Brain pericyte (primary cell): ENCODE measurements around the gene AIDA.
A peak's percentile ranks its signal among the peaks of the same experiment; 100 is the strongest.

Source experiments
- DNase-seq: peaks from one replicate; pipeline ENCODE4 v3.0.0-alpha.2; 2012; ENCODE audit warnings: low read depth, low spot score

The AIDA gene

GRCh38 chr1:222652676-222653075 is 59.6 kb downstream of the AIDA start:
- DNase-seq, result no peak

DNA sequence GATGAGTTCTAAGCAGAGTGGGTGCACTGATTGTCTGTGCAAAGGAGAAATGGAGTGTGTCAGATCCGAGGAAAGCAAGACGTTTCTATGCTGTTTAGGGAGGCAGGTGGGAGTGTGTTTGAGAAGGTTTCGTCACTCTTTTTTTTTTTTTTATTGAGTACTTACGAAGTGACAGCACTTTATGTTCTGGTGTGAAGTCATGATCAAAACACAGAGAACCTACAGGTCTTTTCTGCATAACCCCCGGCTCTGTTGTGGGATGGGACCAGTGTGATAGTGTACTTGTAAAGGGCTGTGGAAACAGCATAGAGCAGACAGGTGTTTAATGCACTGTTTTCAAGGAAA is 67.7 kb downstream of the AIDA start:
- DNase-seq, result no peak

DNA sequence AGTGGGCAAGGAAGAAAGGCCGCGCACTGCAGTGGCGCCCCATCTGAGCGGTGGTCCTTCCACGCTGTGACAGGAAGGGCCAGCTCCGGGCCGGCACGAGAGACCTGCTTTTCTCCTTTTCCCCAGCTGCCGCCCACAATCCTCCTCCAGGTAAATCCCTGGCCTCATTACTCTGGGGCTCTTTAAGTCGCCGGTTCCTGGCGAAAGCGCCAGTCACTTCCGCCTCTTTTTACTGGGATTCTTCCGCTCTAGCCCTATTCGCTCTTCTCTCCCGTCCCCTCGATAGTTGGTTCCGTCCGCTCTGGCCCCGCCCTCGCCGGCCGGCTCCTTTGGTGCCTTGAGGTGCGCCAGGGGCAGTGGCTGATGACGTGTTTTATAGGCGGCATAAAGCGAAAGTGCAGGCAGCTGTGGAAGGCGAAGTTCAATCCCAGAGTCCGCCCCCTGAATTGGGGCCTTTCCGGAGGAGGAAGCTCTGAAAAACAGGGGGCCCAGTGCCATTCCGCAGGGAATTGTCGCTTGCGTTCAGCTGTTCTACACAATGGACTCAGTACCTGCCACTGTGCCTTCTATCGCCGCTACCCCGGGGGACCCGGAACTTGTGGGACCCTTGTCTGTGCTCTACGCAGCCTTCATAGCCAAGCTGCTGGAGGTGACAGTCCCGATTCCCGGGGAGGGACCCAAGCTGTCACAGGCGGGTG is 68.2 kb downstream of the AIDA start:
- peak; percentile 96 for DNase-seq

DNA sequence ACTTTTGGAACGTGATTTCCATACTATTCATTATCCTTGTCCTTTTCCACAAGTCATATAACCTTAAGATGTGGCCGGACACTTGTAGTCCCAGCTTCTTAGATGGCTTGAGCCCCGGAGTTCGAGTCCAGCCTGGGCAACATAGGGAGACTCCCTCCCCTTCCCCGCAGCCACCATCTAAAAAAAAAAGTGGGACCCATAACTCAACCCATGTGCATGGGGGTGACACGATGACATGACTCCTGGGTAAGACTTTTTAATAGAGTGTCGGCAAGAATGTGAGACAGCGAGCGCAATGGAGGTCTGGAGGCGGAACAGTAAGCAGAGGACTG is 68.7 kb downstream of the AIDA start:
- no peak for DNase-seq

GRCh38 chr1:222642468-222642867 is 69.8 kb downstream of the AIDA start:
- no peak for DNase-seq

- DNase-seq, result no peak
Measured at GRCh38 chr1:222641269-222641948, 70.9 kb downstream of the AIDA start.

DNA sequence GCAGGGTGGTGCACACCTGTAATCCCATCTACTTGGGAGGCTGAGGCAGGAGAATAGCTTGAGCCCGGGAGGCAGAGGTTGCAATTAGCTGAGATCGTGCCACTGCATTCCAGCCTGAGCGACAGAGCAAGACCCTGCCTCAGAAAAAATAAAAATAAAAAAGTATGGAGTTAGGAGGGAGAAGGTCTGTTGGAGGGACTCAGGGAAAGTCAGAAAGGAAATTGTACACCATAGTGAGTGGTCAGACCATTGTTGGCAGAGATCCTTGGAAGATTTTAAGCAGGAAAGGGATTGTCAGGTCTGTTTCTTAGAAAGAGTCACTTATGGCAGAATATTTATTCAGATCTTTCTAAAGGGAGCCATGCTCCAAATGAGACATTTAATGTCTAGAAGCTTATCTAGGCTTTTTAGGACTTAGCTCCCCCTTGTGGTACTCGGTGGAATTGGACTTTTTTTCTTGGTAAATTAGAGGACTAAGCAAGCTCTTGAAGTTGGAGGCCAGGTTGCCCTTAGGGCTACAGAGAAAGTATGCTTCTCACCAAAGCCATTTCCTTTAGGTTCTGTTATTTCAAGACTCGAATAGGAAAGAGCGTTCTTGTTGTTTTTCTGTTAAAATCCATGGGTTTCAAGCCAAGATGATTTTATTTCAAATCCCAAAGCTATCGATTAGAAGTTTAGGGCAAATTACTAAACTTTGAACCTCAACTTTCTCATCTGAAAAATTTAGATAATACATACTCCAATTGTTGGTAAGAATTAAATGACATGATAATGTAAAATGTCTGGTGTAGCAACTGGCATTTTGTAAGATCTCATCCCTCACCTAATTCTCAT is 77.9 kb downstream of the AIDA start:
- peak; percentile 56 for DNase-seq

- no peak for DNase-seq
Measured at GRCh38 chr1:222632749-222633148, 79.5 kb downstream of the AIDA start.

- no peak for DNase-seq
Measured at GRCh38 chr1:222631611-222632208, 80.6 kb downstream of the AIDA start.

DNA sequence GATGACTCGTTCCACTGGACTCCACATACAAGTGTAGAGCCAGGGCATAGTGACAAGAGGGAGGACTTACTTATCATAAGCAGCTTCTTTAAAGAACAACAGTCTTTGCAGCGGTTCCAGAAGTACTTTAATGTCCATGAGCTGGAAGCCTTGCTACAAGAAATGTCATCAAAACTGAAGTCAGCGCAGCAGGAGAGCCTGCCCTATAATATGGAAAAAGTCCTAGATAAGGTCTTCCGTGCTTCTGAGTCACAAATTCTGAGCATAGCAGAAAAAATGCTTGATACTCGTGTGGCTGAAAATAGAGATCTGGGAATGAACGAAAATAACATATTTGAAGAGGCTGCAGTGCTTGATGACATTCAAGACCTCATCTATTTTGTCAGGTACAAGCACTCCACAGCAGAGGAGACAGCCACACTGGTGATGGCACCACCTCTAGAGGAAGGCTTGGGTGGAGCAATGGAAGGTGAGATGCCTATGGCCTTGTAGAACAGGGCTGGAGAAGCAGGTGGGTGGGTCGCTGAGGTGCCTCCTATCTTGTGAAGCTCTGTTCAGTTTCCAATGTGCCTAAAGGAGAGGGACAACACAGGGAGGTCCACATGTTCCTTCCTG is 82.3 kb downstream of the AIDA start:
- DNase-seq, result no peak

- no peak for DNase-seq
Measured at GRCh38 chr1:222627232-222627631, 85.1 kb downstream of the AIDA start.

DNA sequence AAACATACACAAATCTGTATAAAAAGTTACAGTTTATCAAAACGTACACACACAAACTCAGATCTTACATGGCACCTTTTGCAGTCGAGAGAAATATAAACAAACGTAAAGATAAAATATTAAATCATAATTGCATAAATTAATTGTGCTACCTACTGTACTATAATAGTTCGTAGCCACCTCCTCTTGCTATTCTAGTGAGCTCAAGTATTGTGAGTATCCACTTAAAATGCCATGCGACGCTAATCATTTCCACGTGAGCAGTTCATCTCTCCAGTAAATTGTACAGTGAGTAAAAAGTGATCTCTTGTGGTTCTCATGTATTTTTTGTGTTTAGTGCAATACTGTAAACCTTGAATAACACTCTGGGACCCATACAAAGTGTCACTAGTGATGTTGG is 88.1 kb downstream of the AIDA start:
- DNase-seq, result no peak

DNA sequence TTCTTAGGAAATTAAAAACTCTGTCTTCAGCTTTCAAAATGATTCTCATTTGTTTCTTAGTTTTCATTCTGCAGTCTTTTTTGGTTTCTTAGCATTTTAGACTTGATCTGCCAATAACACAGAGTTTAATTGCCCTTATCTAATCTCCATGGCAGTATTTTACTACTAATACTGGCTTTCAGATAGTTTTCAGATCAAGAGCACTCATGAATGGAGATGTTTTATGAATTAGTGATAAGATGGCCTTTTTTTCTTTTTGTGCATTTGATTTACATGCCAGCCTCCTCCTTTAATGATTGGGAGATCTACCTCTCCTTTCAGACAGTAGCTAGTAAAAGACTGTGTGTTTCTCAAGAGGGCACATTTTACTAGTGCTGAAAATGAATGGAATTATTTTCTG is 88.8 kb downstream of the AIDA start:
- no peak for DNase-seq

DNA sequence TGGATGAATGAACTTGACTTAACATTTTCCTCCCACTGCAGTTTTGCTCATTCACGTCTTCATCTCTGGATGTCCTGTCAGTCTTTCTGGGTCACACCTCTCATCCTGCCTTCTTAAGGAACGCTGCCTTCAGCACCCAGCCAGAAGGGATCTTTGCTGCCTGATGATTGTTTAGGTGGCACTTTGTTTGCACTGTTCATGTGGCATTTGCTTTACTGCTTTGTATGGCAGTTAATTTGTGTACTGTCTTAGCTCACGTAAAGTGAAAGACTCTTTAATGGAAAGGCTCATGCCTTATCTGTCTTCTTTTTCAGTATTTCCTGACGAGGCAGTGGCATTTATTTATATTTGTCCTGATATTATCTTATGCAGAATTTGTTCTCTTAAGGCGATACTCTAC is 89.5 kb downstream of the AIDA start:
- DNase-seq, result no peak

DNA sequence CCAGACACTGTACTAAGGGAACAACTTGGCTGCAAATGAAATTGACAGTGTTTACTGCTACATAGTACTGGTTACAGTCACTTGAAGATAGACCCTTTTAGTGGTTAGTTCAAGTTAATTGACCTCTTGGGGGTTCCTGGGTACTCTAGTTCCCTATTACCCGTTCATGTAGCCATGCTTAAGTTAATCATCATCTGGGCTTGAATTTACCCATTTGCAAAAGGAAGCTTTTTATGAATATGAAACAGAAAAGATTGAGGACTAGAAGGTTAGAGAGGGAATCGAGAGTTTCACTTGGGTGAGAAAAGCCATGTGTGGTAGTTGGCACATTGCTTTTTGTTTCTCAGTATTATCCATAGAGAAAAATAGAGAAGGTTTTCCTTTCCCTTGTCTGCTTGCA is 91.7 kb downstream of the AIDA start:
- no peak for DNase-seq

DNA sequence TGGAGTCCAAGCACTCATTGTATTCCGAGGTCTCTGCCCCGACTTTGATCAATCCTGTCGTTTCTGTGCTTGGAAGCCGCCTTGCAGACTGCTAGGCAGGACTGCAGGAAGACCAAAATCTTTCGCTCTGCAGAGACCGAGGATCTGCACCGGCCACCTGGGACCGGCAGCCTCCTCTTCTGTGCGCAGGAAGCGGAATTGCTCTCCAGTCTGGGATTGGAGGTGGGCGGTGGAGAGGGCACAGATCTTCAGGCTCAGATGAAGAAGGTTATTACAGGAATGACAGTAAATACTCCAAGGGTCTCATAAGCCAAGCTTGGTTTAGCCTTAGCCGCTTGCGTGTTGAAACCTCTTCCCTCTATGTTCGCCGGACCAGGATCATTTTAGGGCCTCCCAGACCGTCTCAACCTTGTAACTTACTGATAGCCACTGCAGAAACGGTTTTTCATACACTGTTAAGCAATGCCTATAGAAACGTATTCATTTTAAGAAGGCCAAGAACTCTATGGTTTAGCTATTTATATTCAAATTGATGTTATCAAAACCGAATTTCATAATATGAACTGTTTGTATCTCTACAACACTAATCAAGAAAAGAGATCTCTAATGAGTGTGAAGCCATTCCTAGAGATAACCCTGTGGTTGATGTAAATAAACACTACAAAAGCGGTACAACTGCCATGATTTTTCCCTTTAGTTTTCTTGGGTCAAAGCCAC is 93.3 kb downstream of the AIDA start:
- no peak for DNase-seq
